H1 (cell line): Measurements from ENCODE around the gene KIZ. TPM values are rescaled to one million over a fixed set of nuclear protein-coding genes. Genes with fewer than 3 reads are reported as not detected.

Experiments used
- CTCF ChIA-PET: fragments of 300-600 bp; sonication (Branson Sonifier 250); formaldehyde crosslinking; loops from one replicate; lab custom pipeline; 2021; ENCODE audit not compliant: partially characterized antibody; lab: Charles Lee
- POLR2A ChIA-PET: fragments of 300-600 bp; sonication (Branson Sonifier 250); formaldehyde crosslinking; loops from one replicate; lab custom pipeline; 2021; ENCODE audit warnings: inconsistent platforms; ENCODE audit not compliant: partially characterized antibody; lab: Charles Lee
- DNase-seq, 2 experiments: peaks; one replicate each; pipeline versions ENCODE4 v3.0.0 to v3.0.0-alpha.2; 2010 to 2022; ENCODE audit warnings: low spot score in 2 of 2, low read depth in 1 of 2, mixed read lengths in 1 of 2
- FAIRE-seq: peaks from 2 replicates; lab custom pipeline; 2011; peaks lifted over from hg19 to GRCh38; lab: Jason Lieb, UNC
- H2AFZ ChIP-seq: 2 replicates; pipeline ENCODE4 v1.8.1; 2012; ENCODE audit warnings: low read length, inconsistent platforms
- H2AK5ac ChIP-seq: 2 replicates; pipeline ENCODE4 v1.6.1; 2013; ENCODE audit warnings: low read depth, low read length
- H2BK120ac ChIP-seq: replicated peaks from 2 replicates; pipeline ENCODE3; 2013; ENCODE audit warnings: low read depth, low read length, inconsistent platforms
- H2BK12ac ChIP-seq: 2 replicates; pipeline ENCODE4 v1.6.1; 2013; ENCODE audit warnings: low read depth, low read length
- H2BK15ac ChIP-seq: 2 replicates; pipeline ENCODE4 v1.6.1; 2013; ENCODE audit warnings: low read length
- H2BK20ac ChIP-seq: 2 replicates; pipeline ENCODE4 v1.6.1; 2013; ENCODE audit warnings: low read length
- H2BK5ac ChIP-seq: 2 replicates; pipeline ENCODE4 v1.6.1; 2013; ENCODE audit warnings: low read depth, low read length
- H3K14ac ChIP-seq: 2 replicates; pipeline ENCODE4 v1.6.1; 2013; ENCODE audit warnings: inconsistent platforms; ENCODE audit not compliant: insufficient read length
- H3K18ac ChIP-seq: 2 replicates; pipeline ENCODE4 v1.6.1; 2013; ENCODE audit warnings: low read length; ENCODE audit errors: extremely low read depth
- H3K23ac ChIP-seq: 2 replicates; pipeline ENCODE4 v1.6.1; 2013; ENCODE audit warnings: inconsistent platforms; ENCODE audit not compliant: insufficient read length
- H3K23me2 ChIP-seq: 2 replicates; pipeline ENCODE4 v1.6.1; 2013; ENCODE audit warnings: low read depth, low read length
- H3K27ac ChIP-seq: 2 replicates; pipeline ENCODE4 v1.6.1; 2011; ENCODE audit warnings: low read depth, low read length, inconsistent platforms
- H3K27me3 ChIP-seq, 4 experiments: replicated peaks in 1 of 4; 1 replicate in 1 of 4; 2 replicates in 3 of 4; pipeline versions ENCODE4 v1.6.1 to v1.8.1; 2011 to 2013; ENCODE audit warnings: low read length in 3 of 4, mild to moderate bottlenecking in 3 of 4, inconsistent platforms in 2 of 4, mixed read lengths in 2 of 4, moderate library complexity in 1 of 4; ENCODE audit not compliant: control insufficient read depth in 3 of 4, insufficient read depth in 3 of 4; ENCODE audit errors: extremely low read depth in 1 of 4
- H3K36me3 ChIP-seq, 4 experiments: 2 replicates each; pipeline versions ENCODE4 v1.6.1 to v1.8.1; 2011 to 2013; ENCODE audit warnings: mild to moderate bottlenecking in 4 of 4, low read length in 3 of 4, moderate library complexity in 2 of 4, control low read depth in 1 of 4, inconsistent platforms in 1 of 4; ENCODE audit not compliant: insufficient read depth in 4 of 4, control insufficient read depth in 2 of 4
- H3K4ac ChIP-seq: replicated peaks from 2 replicates; pipeline ENCODE3; 2013; ENCODE audit warnings: low read length, low read depth, mixed read lengths, inconsistent platforms; ENCODE audit not compliant: insufficient read length
- H3K4me1 ChIP-seq, 4 experiments: replicated peaks in 1 of 4; 1 replicate in 1 of 4; 2 replicates in 3 of 4; pipeline versions ENCODE4 v1.6.1 to v1.8.1; 2011 to 2013; ENCODE audit warnings: low read length in 3 of 4, inconsistent platforms in 2 of 4, mixed read lengths in 1 of 4; ENCODE audit not compliant: insufficient read depth in 4 of 4, control insufficient read depth in 3 of 4
- H3K4me2 ChIP-seq, 2 experiments: 2 replicates each; pipeline versions ENCODE4 v1.6.1 to v1.8.1; 2011 to 2013; ENCODE audit warnings: low read depth in 2 of 2, low read length in 2 of 2, control low read depth in 1 of 2, inconsistent platforms in 1 of 2, mild to moderate bottlenecking in 1 of 2; ENCODE audit not compliant: insufficient read depth in 1 of 2
- H3K4me3 ChIP-seq, 4 experiments: fragments of 200-600, 300-600 bp in 1 of 4; sonication (generic), shearing (Covaris generic), sonication (Bioruptor Twin) in 1 of 4; 2 replicates each; pipeline versions ENCODE4 v1.5.1 to v1.8.1; 2011 to 2016; ENCODE audit warnings: low read length in 4 of 4, low read depth in 3 of 4, control low read depth in 2 of 4, inconsistent platforms in 2 of 4, mild to moderate bottlenecking in 2 of 4, mixed read lengths in 1 of 4, moderate library complexity in 1 of 4; ENCODE audit not compliant: insufficient read depth in 2 of 4; ENCODE audit errors: extremely low read depth in 1 of 4
- H3K56ac ChIP-seq: replicated peaks from 2 replicates; pipeline ENCODE3; 2013; ENCODE audit warnings: low read depth, mild to moderate bottlenecking, mixed read lengths, low read length, inconsistent platforms; ENCODE audit not compliant: insufficient read length
- H3K79me1 ChIP-seq: 2 replicates; pipeline ENCODE4 v1.6.1; 2013; ENCODE audit warnings: low read depth, low read length, control low read depth
- H3K79me2 ChIP-seq, 2 experiments: 2 replicates each; pipeline versions ENCODE4 v1.6.1 to v1.8.1; 2012 to 2013; ENCODE audit warnings: low read length in 2 of 2, mild to moderate bottlenecking in 2 of 2, inconsistent platforms in 1 of 2; ENCODE audit not compliant: insufficient read depth in 2 of 2, control insufficient read depth in 1 of 2
- H3K9ac ChIP-seq, 4 experiments: replicated peaks in 1 of 4; 1 replicate in 1 of 4; 2 replicates in 3 of 4; pipeline versions ENCODE4 v1.6.1 to v1.8.1; 2011 to 2013; ENCODE audit warnings: low read depth in 3 of 4, low read length in 3 of 4, control low read depth in 2 of 4, mild to moderate bottlenecking in 2 of 4, moderate library complexity in 2 of 4, inconsistent platforms in 1 of 4; ENCODE audit errors: extremely low read depth in 1 of 4
- H3K9me3 ChIP-seq, 2 experiments: 2 replicates each; pipeline versions ENCODE4 v1.6.1 to v1.8.1; 2012 to 2013; ENCODE audit warnings: mild to moderate bottlenecking in 2 of 2, moderate library complexity in 2 of 2, control low read depth in 1 of 2, inconsistent platforms in 1 of 2, low read depth in 1 of 2, low read length in 1 of 2, mixed read lengths in 1 of 2; ENCODE audit not compliant: insufficient read depth in 2 of 2
- H4K20me1 ChIP-seq, 2 experiments: replicated peaks in 1 of 2; 2 replicates each; pipeline versions ENCODE3 to v1.8.1; 2011 to 2013; ENCODE audit warnings: inconsistent platforms in 2 of 2, low read length in 2 of 2, mild to moderate bottlenecking in 1 of 2; ENCODE audit not compliant: insufficient read depth in 2 of 2, control insufficient read depth in 1 of 2
- H4K5ac ChIP-seq: 2 replicates; pipeline ENCODE4 v1.6.1; 2013; ENCODE audit warnings: low read length, low read depth, mixed read lengths, inconsistent platforms; ENCODE audit not compliant: insufficient read length
- H4K8ac ChIP-seq: 2 replicates; pipeline ENCODE4 v1.8.0; 2013; ENCODE audit warnings: mild to moderate bottlenecking, moderate library complexity, low read length, inconsistent platforms; ENCODE audit not compliant: insufficient read depth; ENCODE audit errors: extremely low read depth
- H4K91ac ChIP-seq: replicated peaks from 2 replicates; pipeline ENCODE3; 2013; ENCODE audit warnings: low read length, mixed read lengths, inconsistent platforms; ENCODE audit not compliant: insufficient read length
- BACH1 ChIP-seq: IDR thresholded peaks from 2 replicates; pipeline ENCODE4 v1.6.1; 2012; ENCODE audit warnings: low read length, improper control_type of control experiment
- CBX8 ChIP-seq: fragments of 300-800, 300-1000 bp; sonication (generic); IDR thresholded peaks from 2 replicates; pipeline ENCODE4 v1.7.1; 2016; ENCODE audit warnings: low read depth, low read length, borderline replicate concordance
- CTBP2 ChIP-seq: IDR thresholded peaks from 2 replicates; pipeline ENCODE4 v1.7.0; 2011; ENCODE audit warnings: borderline replicate concordance, mild to moderate bottlenecking, moderate library complexity, mixed read lengths, low read length; ENCODE audit not compliant: insufficient read depth, insufficient read length
- EP300 ChIP-seq, 2 experiments: IDR thresholded peaks; 1 replicate in 1 of 2; 2 replicates in 1 of 2; pipeline ENCODE4 v1.6.1; 2011 to 2012; ENCODE audit warnings: low read depth in 2 of 2, low read length in 2 of 2, mild to moderate bottlenecking in 2 of 2, borderline replicate concordance in 1 of 2, inconsistent platforms in 1 of 2, moderate library complexity in 1 of 2
- FOSL1 ChIP-seq: IDR thresholded peaks from 2 replicates; pipeline ENCODE4 v1.6.1; 2011; ENCODE audit warnings: mild to moderate bottlenecking, low read depth, low read length, moderate library complexity; ENCODE audit not compliant: insufficient read depth
- RAD21 ChIP-seq, 2 experiments: IDR thresholded peaks in 1 of 2; conservative IDR thresholded peaks in 1 of 2; 2 replicates each; pipeline ENCODE4 v1.6.1; 2011; ENCODE audit warnings: low read depth in 2 of 2, low read length in 2 of 2, improper control_type of control experiment in 1 of 2, inconsistent platforms in 1 of 2, mild to moderate bottlenecking in 1 of 2, moderate library complexity in 1 of 2
- RXRA ChIP-seq: IDR thresholded peaks from 2 replicates; pipeline ENCODE4 v1.6.1; 2011; ENCODE audit warnings: low read depth, mild to moderate bottlenecking, low read length, moderate library complexity; ENCODE audit not compliant: insufficient read depth
- SIRT6 ChIP-seq: IDR thresholded peaks from one replicate; pipeline ENCODE4 v1.7.1; 2012; ENCODE audit warnings: low read length, inconsistent platforms
- SIX5 ChIP-seq: IDR thresholded peaks from 2 replicates; pipeline ENCODE4 v1.6.1; 2011; ENCODE audit warnings: mild to moderate bottlenecking, low read depth, low read length
- SP4 ChIP-seq: IDR thresholded peaks from 2 replicates; pipeline ENCODE4 v1.6.1; 2012; ENCODE audit warnings: low read length, inconsistent platforms
- TEAD4 ChIP-seq: IDR thresholded peaks from 2 replicates; pipeline ENCODE4 v1.6.1; 2012; ENCODE audit warnings: low read depth, low read length, inconsistent platforms, mixed read lengths
- WGBS, 2 experiments: shearing (Covaris generic) in 1 of 2; methylation state at CpG; one replicate each; pipeline versions ENCODE4 v1.1.6 to v1.1.7; 2013 to 2015; ENCODE audit warnings: low lambda C conversion rate in 2 of 2, mixed read lengths in 2 of 2, inconsistent platforms in 1 of 2, low coverage in 1 of 2, missing lambda C conversion rate in 1 of 2; ENCODE audit not compliant: insufficient replicate concordance in 2 of 2, insufficient coverage in 1 of 2, insufficient read length in 1 of 2; ENCODE audit errors: extremely low coverage in 1 of 2, missing lambda C conversion rate in 1 of 2; 5-methylcytosine and 5-hydroxymethylcytosine counted together
- polyA plus RNA-seq, 7 experiments: library from polyadenylated mRNA; depleted of rRNA in 3 of 7; stranded (reverse) in 5 of 7; unstranded in 2 of 7; fragments of >200 nt in 5 of 7; fragments of 200-250 nt in 2 of 7; gene quantifications; 1 replicate in 5 of 7; 2 replicates in 1 of 7; 4 replicates in 1 of 7; pipeline versions ENCODE4 v1.2.1 to v1.2.3, GENCODE V29; 2011 to 2013; ENCODE audit warnings: missing spikeins in 2 of 7, mixed read lengths in 2 of 7
- total RNA-seq: library from RNA; stranded (reverse); fragmentation: NEBNext Ultra II Directional; extraction: Animal tissue kit (Norgen Biotek cat#: 25700); gene quantifications from 2 replicates; pipeline ENCODE4 v1.2.1, GENCODE V29; 2021

KIZ gene
- total and polyA plus RNA-seq, 2 of the 8 experiments (the other 6 are each of a cell fraction or from before 2014, with no cell fraction given): 13.0 to 51.7 TPM

GRCh38 chr20:21234324-21234723 is 108.4 kb downstream of the KIZ start:
- Histone ChIP-seq H3K23me2 (no peaks in the 10 kb centered on the region), H2BK20ac (no peak overlapping the region), H3K79me1 (no peaks in the 10 kb centered on the region; the same call in 1 of the 2 replicates), H3K4me1 (peaks cover 0 to 20% (median 10%) of the 10 kb centered on the region in 4 experiments; a peak in 3 of 7 replicates), H4K91ac (peak overlapping the region; percentile 62), H3K4me3 (no peak overlapping the region), H4K20me1 (no peaks in the 10 kb centered on the region), H3K4ac (no peak overlapping the region), H4K5ac (no peak overlapping the region), H3K36me3 (peaks cover 0 to 15% (median 6%) of the 10 kb centered on the region in 4 experiments; a peak in 4 of 8 replicates), H3K18ac (no peak overlapping the region), H2BK15ac (no peak overlapping the region), H3K56ac (no peak overlapping the region), H3K14ac (no peak overlapping the region), H2BK120ac (peak overlapping the region; percentile 24), H4K8ac (no peak overlapping the region), H3K9ac (no peak overlapping the region), H3K27me3 (no peaks in the 10 kb centered on the region), H3K9me3 (no peaks in the 10 kb centered on the region), H3K23ac (no peak overlapping the region), H3K79me2 (no peaks in the 10 kb centered on the region), H3K27ac (0 out of 2 replicates have a peak overlapping the region, but pooled peaks have one; percentile 11), H2BK5ac (0 out of 2 replicates have a peak overlapping the region, but pooled peaks have one; percentile 19), H3K4me2 (no peak overlapping the region), H2AFZ (no peak overlapping the region), H2BK12ac (no peak overlapping the region; the same call in 1 of the 2 replicates), H2AK5ac (no peak overlapping the region)
- DNase-seq (no peak), FAIRE-seq (no peak)
- ChIA-PET CTCF (interaction anchor here (0.6 to 5.8 kb wide), 32 partner anchors 10 to 495 kb away, joined by 3 to 90 read pairs (median 6); no protein-coding TSS in a partner anchor), POLR2A (interaction anchor here (0.6 to 2.3 kb wide), 4 partner anchors 10 to 157 kb away, joined by 3 to 10 read pairs (median 6); partner anchors contain the start of genes KIZ and XRN2)
- WGBS, 2 experiments: 91% methylated on average over 5 of the region's 5 CpGs; no CpG with 5 or more reads in 1 of the 2 experiments
- TF ChIP-seq TEAD4 (no peak), RAD21 (IDR thresholded peaks at IDR 0.05 in 1 of 2, conservative IDR thresholded peaks at IDR 0.05 in 1 of 2; ENCODE audit: low read depth in 2 of 2, low read length in 2 of 2) (no peak), FOSL1 (no peak), CBX8 (no peak), SIRT6 (no peak), BACH1 (no peak), SIX5 (no peak), RXRA (no peak), CTBP2 (no peak), EP300 (IDR thresholded peaks at IDR 0.05; ENCODE audit: borderline replicate concordance in 1 of 2, low read depth in 2 of 2, low read length in 2 of 2) (no peak), SP4 (no peak)
